Liver (tissue), 9 donors: ENCODE data around the gene AKT2. TPM values are rescaled to one million over a fixed set of nuclear protein-coding genes. Genes with fewer than 3 reads are reported as not detected.

Experiments
- DNase-seq: peaks from one replicate; pipeline ENCODE4 v3.0.0-alpha.2; 2017; ENCODE audit warnings: low spot score
- H3K27ac ChIP-seq, 2 donors: one replicate each; pipeline ENCODE4 v1.7.0; 2013; ENCODE audit warnings: inconsistent platforms in 2 of 2, low read length in 2 of 2, control low read depth in 1 of 2, low read depth in 1 of 2, mild to moderate bottlenecking in 1 of 2
- H3K27me3 ChIP-seq, 4 donors: one replicate each; pipeline versions ENCODE4 v1.6.1 to v1.7.0; 2013; ENCODE audit warnings: low read length in 3 of 4, inconsistent platforms in 1 of 4, mild to moderate bottlenecking in 1 of 4, moderate library complexity in 1 of 4; ENCODE audit not compliant: control insufficient read depth in 4 of 4, insufficient read depth in 4 of 4
- H3K36me3 ChIP-seq, 4 donors: one replicate each; pipeline versions ENCODE4 v1.6.1 to v1.7.0; 2013; ENCODE audit warnings: low read length in 3 of 4, mild to moderate bottlenecking in 3 of 4, low read depth in 1 of 4, moderate library complexity in 1 of 4; ENCODE audit not compliant: control insufficient read depth in 4 of 4, insufficient read depth in 3 of 4
- H3K4me1 ChIP-seq, 4 donors: one replicate each; pipeline versions ENCODE4 v1.6.1 to v1.7.0; 2013; ENCODE audit warnings: low read length in 3 of 4, mild to moderate bottlenecking in 3 of 4, moderate library complexity in 1 of 4; ENCODE audit not compliant: control insufficient read depth in 4 of 4, insufficient read depth in 4 of 4
- H3K4me3 ChIP-seq, 3 donors: one replicate each; pipeline versions ENCODE4 v1.6.1 to v1.7.0; 2013; ENCODE audit warnings: low read length in 3 of 3, control low read depth in 1 of 3, low read depth in 1 of 3, mild to moderate bottlenecking in 1 of 3
- H3K9ac ChIP-seq, 2 donors: one replicate each; pipeline ENCODE4 v1.7.0; 2013; ENCODE audit warnings: low read length in 2 of 2, mild to moderate bottlenecking in 2 of 2, moderate library complexity in 2 of 2, control low read depth in 1 of 2, low read depth in 1 of 2
- H3K9me3 ChIP-seq, 4 donors: one replicate each; pipeline versions ENCODE4 v1.6.1 to v1.7.0; 2013; ENCODE audit warnings: low read length in 3 of 4; ENCODE audit not compliant: control insufficient read depth in 4 of 4
- EGR1 ChIP-seq, 2 donors: IDR thresholded peaks; 2 replicates each; pipeline ENCODE4 v1.6.1; 2016 to 2018; ENCODE audit warnings: antibody characterized with exemption in 2 of 2, low read depth in 2 of 2
- FOXA1 ChIP-seq: IDR thresholded peaks from 2 replicates; pipeline ENCODE4 v1.6.1; 2016; ENCODE audit warnings: antibody characterized with exemption
- FOXA2 ChIP-seq: IDR thresholded peaks from 2 replicates; pipeline ENCODE4 v1.6.1; 2016; ENCODE audit warnings: antibody characterized with exemption
- GABPA ChIP-seq, 2 donors: IDR thresholded peaks in 1 of 2; conservative IDR thresholded peaks in 1 of 2; 2 replicates each; pipeline ENCODE4 v1.6.1; 2016; ENCODE audit warnings: antibody characterized with exemption in 2 of 2, mild to moderate bottlenecking in 1 of 2, moderate library complexity in 1 of 2
- HNF4A ChIP-seq, 2 donors: conservative IDR thresholded peaks; 2 replicates each; pipeline ENCODE4 v1.6.1; 2016; ENCODE audit warnings: antibody characterized with exemption in 2 of 2, mild to moderate bottlenecking in 2 of 2
- HNF4G ChIP-seq: IDR thresholded peaks from 2 replicates; pipeline ENCODE4 v1.6.1; 2016; ENCODE audit warnings: antibody characterized with exemption
- JUND ChIP-seq, 2 donors: IDR thresholded peaks; 2 replicates each; pipeline ENCODE4 v1.6.1; 2016; ENCODE audit warnings: antibody characterized with exemption in 2 of 2
- NR2F2 ChIP-seq: IDR thresholded peaks from 2 replicates; pipeline ENCODE4 v1.6.1; 2016; ENCODE audit warnings: antibody characterized with exemption
- RAD21 ChIP-seq, 2 donors: IDR thresholded peaks; 2 replicates each; pipeline ENCODE4 v1.6.1; 2016; ENCODE audit warnings: antibody characterized with exemption in 2 of 2, mild to moderate bottlenecking in 2 of 2
- RXRA ChIP-seq, 2 donors: IDR thresholded peaks; 2 replicates each; pipeline ENCODE4 v1.6.1; 2017 to 2018; ENCODE audit warnings: antibody characterized with exemption in 2 of 2, mild to moderate bottlenecking in 1 of 2
- SP1 ChIP-seq: IDR thresholded peaks from 2 replicates; pipeline ENCODE4 v1.6.1; 2018; ENCODE audit warnings: antibody characterized with exemption, mild to moderate bottlenecking
- TAF1 ChIP-seq: conservative IDR thresholded peaks from 2 replicates; pipeline ENCODE4 v1.6.1; 2016; ENCODE audit warnings: antibody characterized with exemption, mild to moderate bottlenecking
- YY1 ChIP-seq: IDR thresholded peaks from 2 replicates; pipeline ENCODE4 v1.6.1; 2016; ENCODE audit warnings: antibody characterized with exemption, mild to moderate bottlenecking
- WGBS: extraction: QIAGEN DNeasy Blood & Tissue Kit; methylation state at CpG from one replicate; pipeline ENCODE4 v1.1.7; 2013; 5-methylcytosine and 5-hydroxymethylcytosine counted together
- polyA plus RNA-seq, 2 donors: library from polyadenylated mRNA; stranded (reverse) in 1 of 2; unstranded in 1 of 2; fragments of 200-250 nt in 1 of 2; fragments of >200 nt in 1 of 2; fragmentation: Nextera tagmentation in 1 of 2; extraction: Ambion mirVana in 1 of 2; gene quantifications; one replicate each; pipeline versions ENCODE4 v1.2.1 to v1.2.3, GENCODE V29; 2013 to 2015
- total RNA-seq, 2 donors: library from RNA; depleted of rRNA; stranded (reverse); fragments of >200 nt; gene quantifications; one replicate each; pipeline ENCODE4 v1.2.3, GENCODE V29; 2014
- TF ChIP-seq, protein P1 (sequence below): IDR thresholded peaks from 2 replicates; pipeline ENCODE4 v1.6.1; 2016; ENCODE audit warnings: antibody characterized with exemption
- TF ChIP-seq, protein P2 (sequence below): IDR thresholded peaks from 2 replicates; pipeline ENCODE4 v1.6.1; 2016; ENCODE audit warnings: antibody characterized with exemption
- TF ChIP-seq, protein P3 (sequence below): fragments of 150-350 bp; IDR thresholded peaks from 2 replicates; pipeline ENCODE4 v1.5.1; 2017; ENCODE audit warnings: improper control_type of control experiment, low read depth, low read length; ENCODE audit not compliant: missing input control
- TF ChIP-seq, protein P4 (sequence below): IDR thresholded peaks from 2 replicates; pipeline ENCODE4 v1.6.1; 2016; ENCODE audit warnings: antibody characterized with exemption, mild to moderate bottlenecking
- donor health status: healthy.
- donor health status: healthy.
- donor health status: healthy.
- donor health status: healthy.
- donor health status: healthy.

The AKT2 gene
- total and polyA plus RNA-seq, 4 donors: 23.2 to 110 (median 60.4) TPM

DNA sequence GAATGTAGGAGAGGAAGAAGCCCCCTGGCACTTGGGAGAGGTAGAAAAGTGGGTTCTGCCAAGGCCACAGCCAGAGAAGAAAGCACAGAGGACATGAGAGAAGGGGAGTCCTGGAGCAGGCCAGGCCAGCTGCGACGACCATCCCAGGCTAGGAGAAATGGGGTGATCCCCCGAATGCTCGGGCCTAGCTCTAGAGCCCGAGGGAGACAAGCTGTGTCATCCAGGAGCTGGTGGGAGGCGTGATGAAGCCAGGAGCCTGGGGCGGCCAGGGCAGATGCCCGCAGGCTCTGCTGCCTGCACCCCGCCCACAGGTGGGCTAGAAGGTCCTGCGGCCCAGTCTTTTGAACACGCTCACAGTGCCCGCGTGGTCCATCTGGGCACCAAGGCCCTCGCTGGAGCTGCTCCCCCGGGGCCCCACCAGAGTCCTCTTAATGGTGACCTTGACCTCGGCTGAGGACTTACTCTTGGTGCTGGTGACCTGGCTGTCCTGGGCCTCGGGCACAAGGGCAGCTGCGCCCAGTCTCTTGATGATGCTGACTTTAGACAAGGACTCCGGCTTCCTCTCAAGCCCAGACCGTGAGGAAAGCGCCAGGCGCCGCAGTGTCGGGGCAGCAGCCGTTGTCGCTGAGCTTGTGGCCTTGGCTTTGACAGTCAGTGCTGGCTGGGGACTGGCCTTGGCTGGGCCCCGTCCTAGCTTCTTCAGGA is 36.6 kb upstream of the AKT2 start:
- DNase-seq: no peak
- TF ChIP-seq, protein P1, sequence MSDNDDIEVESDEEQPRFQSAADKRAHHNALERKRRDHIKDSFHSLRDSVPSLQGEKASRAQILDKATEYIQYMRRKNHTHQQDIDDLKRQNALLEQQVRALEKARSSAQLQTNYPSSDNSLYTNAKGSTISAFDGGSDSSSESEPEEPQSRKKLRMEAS: no peak
- no peak for TF ChIP-seq JUND (IDR thresholded peaks at IDR 0.05)
- TF ChIP-seq SP1: no peak
- no peak for TF ChIP-seq GABPA (IDR thresholded peaks at IDR 0.05 in 1 of 2, conservative IDR thresholded peaks at IDR 0.05 in 1 of 2)
- no peak for TF ChIP-seq EGR1 (IDR thresholded peaks at IDR 0.05; ENCODE audit: low read depth in 2 of 2)
- no peak for TF ChIP-seq YY1
- no peak for TF ChIP-seq FOXA2
- TF ChIP-seq, protein P2, sequence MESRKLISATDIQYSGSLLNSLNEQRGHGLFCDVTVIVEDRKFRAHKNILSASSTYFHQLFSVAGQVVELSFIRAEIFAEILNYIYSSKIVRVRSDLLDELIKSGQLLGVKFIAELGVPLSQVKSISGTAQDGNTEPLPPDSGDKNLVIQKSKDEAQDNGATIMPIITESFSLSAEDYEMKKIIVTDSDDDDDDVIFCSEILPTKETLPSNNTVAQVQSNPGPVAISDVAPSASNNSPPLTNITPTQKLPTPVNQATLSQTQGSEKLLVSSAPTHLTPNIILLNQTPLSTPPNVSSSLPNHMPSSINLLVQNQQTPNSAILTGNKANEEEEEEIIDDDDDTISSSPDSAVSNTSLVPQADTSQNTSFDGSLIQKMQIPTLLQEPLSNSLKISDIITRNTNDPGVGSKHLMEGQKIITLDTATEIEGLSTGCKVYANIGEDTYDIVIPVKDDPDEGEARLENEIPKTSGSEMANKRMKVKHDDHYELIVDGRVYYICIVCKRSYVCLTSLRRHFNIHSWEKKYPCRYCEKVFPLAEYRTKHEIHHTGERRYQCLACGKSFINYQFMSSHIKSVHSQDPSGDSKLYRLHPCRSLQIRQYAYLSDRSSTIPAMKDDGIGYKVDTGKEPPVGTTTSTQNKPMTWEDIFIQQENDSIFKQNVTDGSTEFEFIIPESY: no peak
- TF ChIP-seq NR2F2: no peak
- TF ChIP-seq, protein P3, sequence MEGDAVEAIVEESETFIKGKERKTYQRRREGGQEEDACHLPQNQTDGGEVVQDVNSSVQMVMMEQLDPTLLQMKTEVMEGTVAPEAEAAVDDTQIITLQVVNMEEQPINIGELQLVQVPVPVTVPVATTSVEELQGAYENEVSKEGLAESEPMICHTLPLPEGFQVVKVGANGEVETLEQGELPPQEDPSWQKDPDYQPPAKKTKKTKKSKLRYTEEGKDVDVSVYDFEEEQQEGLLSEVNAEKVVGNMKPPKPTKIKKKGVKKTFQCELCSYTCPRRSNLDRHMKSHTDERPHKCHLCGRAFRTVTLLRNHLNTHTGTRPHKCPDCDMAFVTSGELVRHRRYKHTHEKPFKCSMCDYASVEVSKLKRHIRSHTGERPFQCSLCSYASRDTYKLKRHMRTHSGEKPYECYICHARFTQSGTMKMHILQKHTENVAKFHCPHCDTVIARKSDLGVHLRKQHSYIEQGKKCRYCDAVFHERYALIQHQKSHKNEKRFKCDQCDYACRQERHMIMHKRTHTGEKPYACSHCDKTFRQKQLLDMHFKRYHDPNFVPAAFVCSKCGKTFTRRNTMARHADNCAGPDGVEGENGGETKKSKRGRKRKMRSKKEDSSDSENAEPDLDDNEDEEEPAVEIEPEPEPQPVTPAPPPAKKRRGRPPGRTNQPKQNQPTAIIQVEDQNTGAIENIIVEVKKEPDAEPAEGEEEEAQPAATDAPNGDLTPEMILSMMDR: no peak
- TF ChIP-seq RXRA (IDR thresholded peaks at IDR 0.05): no peak
- no peaks in the 10 kb centered on the region for H3K27me3 ChIP-seq
- H3K36me3 ChIP-seq: peaks cover 11 to 53% (median 27%) of the 10 kb centered on the region in 4 donors
- no peak overlapping the region for H3K4me3 ChIP-seq
- H3K9me3 ChIP-seq: no peaks in the 10 kb centered on the region
- no peak overlapping the region for H3K9ac ChIP-seq
- H3K4me1 ChIP-seq: no peaks in the 10 kb centered on the region
- H3K27ac ChIP-seq: no peak overlapping the region
- 97% methylated on average over 27 of the region's 27 CpGs for WGBS

- no peaks in the 10 kb centered on the region for H3K4me1 ChIP-seq
- 98% methylated on average over 18 of the region's 18 CpGs for WGBS
Measured at GRCh38 chr19:40321076-40321475, 35.9 kb upstream of the AKT2 start.

More at GRCh38 chr19:40321076-40321475, 35.9 kb upstream of the AKT2 start:
- peaks cover 11 to 46% (median 26%) of the 10 kb centered on the region in 4 donors for H3K36me3 ChIP-seq
- H3K27me3 ChIP-seq: no peaks in the 10 kb centered on the region
- H3K4me3 ChIP-seq: no peak overlapping the region
- DNase-seq: no peak
- H3K9ac ChIP-seq: no peak overlapping the region
- H3K27ac ChIP-seq: no peak overlapping the region
- TF ChIP-seq FOXA1 (no peak), HNF4A (conservative IDR thresholded peaks at IDR 0.05) (no peak), EGR1 (IDR thresholded peaks at IDR 0.05; ENCODE audit: low read depth in 2 of 2) (no peak), SP1 (no peak), RXRA (IDR thresholded peaks at IDR 0.05) (no peak), RAD21 (IDR thresholded peaks at IDR 0.05) (no peak), TAF1 (no peak), HNF4G (no peak), FOXA2 (no peak), JUND (IDR thresholded peaks at IDR 0.05) (no peak)
- TF ChIP-seq, protein P3: no peak
- TF ChIP-seq, protein P1: no peak
- TF ChIP-seq, protein P4, sequence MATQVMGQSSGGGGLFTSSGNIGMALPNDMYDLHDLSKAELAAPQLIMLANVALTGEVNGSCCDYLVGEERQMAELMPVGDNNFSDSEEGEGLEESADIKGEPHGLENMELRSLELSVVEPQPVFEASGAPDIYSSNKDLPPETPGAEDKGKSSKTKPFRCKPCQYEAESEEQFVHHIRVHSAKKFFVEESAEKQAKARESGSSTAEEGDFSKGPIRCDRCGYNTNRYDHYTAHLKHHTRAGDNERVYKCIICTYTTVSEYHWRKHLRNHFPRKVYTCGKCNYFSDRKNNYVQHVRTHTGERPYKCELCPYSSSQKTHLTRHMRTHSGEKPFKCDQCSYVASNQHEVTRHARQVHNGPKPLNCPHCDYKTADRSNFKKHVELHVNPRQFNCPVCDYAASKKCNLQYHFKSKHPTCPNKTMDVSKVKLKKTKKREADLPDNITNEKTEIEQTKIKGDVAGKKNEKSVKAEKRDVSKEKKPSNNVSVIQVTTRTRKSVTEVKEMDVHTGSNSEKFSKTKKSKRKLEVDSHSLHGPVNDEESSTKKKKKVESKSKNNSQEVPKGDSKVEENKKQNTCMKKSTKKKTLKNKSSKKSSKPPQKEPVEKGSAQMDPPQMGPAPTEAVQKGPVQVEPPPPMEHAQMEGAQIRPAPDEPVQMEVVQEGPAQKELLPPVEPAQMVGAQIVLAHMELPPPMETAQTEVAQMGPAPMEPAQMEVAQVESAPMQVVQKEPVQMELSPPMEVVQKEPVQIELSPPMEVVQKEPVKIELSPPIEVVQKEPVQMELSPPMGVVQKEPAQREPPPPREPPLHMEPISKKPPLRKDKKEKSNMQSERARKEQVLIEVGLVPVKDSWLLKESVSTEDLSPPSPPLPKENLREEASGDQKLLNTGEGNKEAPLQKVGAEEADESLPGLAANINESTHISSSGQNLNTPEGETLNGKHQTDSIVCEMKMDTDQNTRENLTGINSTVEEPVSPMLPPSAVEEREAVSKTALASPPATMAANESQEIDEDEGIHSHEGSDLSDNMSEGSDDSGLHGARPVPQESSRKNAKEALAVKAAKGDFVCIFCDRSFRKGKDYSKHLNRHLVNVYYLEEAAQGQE: no peak
- H3K9me3 ChIP-seq: no peaks in the 10 kb centered on the region
